ENCODE data around the gene AQP10.
"Not testable (repeated sequence)": the region's sequence is repeated elsewhere in the genome, so short reads cannot be mapped to it uniquely, and the experiment has no call there.

AQP10 gene

GRCh38 chr1:154327466-154328317 is 6.8 kb downstream of the AQP10 start:
- Histone ChIP-seq H3K36me3 (replicated peaks) (peaks cover 26% of the 10 kb centered on the region), H3K4me1 (peaks cover 6% of the 10 kb centered on the region), H3K9me3 (no peaks in the 10 kb centered on the region), H3K27me3 (ENCODE audit: low read depth) (no peaks in the 10 kb centered on the region), H3K4me3 (no peak overlapping the region)
- DNase-seq (ENCODE audit: low spot score in 2 of 2): no peak
- in situ Hi-C loops (cut with MboI; ENCODE audit: low sequenced_read_pairs): no loop called here

- DNase-seq (ENCODE audit: low spot score in 2 of 2): no peak
- Histone ChIP-seq H3K27me3 (ENCODE audit: low read depth) (no peaks in the 10 kb centered on the region), H3K36me3 (replicated peaks) (peaks cover 29% of the 10 kb centered on the region), H3K4me1 (peaks cover 6% of the 10 kb centered on the region), H3K4me3 (no peak overlapping the region), H3K9me3 (no peaks in the 10 kb centered on the region)
- in situ Hi-C loops (cut with MboI; ENCODE audit: low sequenced_read_pairs): no loop called here
Observed at GRCh38 chr1:154328318-154329151, 7.6 kb downstream of the AQP10 start.

- Histone ChIP-seq H3K27me3 (ENCODE audit: low read depth) (no peaks in the 10 kb centered on the region), H3K36me3 (replicated peaks) (peaks cover 34% of the 10 kb centered on the region), H3K4me1 (peaks cover 6% of the 10 kb centered on the region), H3K9me3 (no peaks in the 10 kb centered on the region), H3K4me3 (no peak overlapping the region)
- in situ Hi-C loops (cut with MboI; ENCODE audit: low sequenced_read_pairs): no loop called here
- DNase-seq (ENCODE audit: low spot score in 2 of 2): no peak
Observed at GRCh38 chr1:154329152-154329521, 8.2 kb downstream of the AQP10 start.

GRCh38 chr1:154329551-154330131 is 8.7 kb downstream of the AQP10 start:
- Histone ChIP-seq H3K27me3 (ENCODE audit: low read depth) (no peaks in the 10 kb centered on the region), H3K36me3 (replicated peaks) (peaks cover 39% of the 10 kb centered on the region), H3K9me3 (no peaks in the 10 kb centered on the region), H3K4me3 (no peak overlapping the region), H3K4me1 (peaks cover 6% of the 10 kb centered on the region)
- in situ Hi-C loops (cut with MboI; ENCODE audit: low sequenced_read_pairs): loop anchor here (5.0 to 10.0 kb wide), 2 partner anchors 52 to 145 kb away; no protein-coding TSS in a partner anchor
- no peak for DNase-seq (ENCODE audit: low spot score in 2 of 2)

- H3K9me3 ChIP-seq: no peaks in the 10 kb centered on the region
- peaks cover 6% of the 10 kb centered on the region for H3K4me1 ChIP-seq
Observed at GRCh38 chr1:154330669-154331068, 9.8 kb downstream of the AQP10 start.

GRCh38 chr1:154334079-154335024 is 13.5 kb downstream of the AQP10 start:
- H3K36me3 ChIP-seq (replicated peaks): peaks cover 70% of the 10 kb centered on the region
- H3K9me3 ChIP-seq: no peaks in the 10 kb centered on the region
- no peak for DNase-seq (ENCODE audit: low spot score in 2 of 2)
- no peaks in the 10 kb centered on the region for H3K27me3 ChIP-seq (ENCODE audit: low read depth)
- no peaks in the 10 kb centered on the region for H3K4me1 ChIP-seq
- no peak overlapping the region for H3K4me3 ChIP-seq
- in situ Hi-C loops (cut with MboI; ENCODE audit: low sequenced_read_pairs): loop anchor here (5.0 to 10.0 kb wide), 2 partner anchors 57 to 150 kb away; no protein-coding TSS in a partner anchor

More at GRCh38 chr1:154330669-154331068, 9.8 kb downstream of the AQP10 start:
- no peak overlapping the region for H3K4me3 ChIP-seq
- H3K36me3 ChIP-seq (replicated peaks): peaks cover 48% of the 10 kb centered on the region
- no peak for DNase-seq (ENCODE audit: low spot score in 2 of 2)
- in situ Hi-C loops (cut with MboI; ENCODE audit: low sequenced_read_pairs): loop anchor here (5.0 to 10.0 kb wide), 2 partner anchors 53 to 146 kb away; no protein-coding TSS in a partner anchor
- no peaks in the 10 kb centered on the region for H3K27me3 ChIP-seq (ENCODE audit: low read depth)

GRCh38 chr1:154335025-154335714 is 14.3 kb downstream of the AQP10 start:
- Histone ChIP-seq H3K9me3 (no peaks in the 10 kb centered on the region), H3K4me1 (no peaks in the 10 kb centered on the region), H3K36me3 (replicated peaks) (peaks cover 77% of the 10 kb centered on the region), H3K27me3 (ENCODE audit: low read depth) (no peaks in the 10 kb centered on the region), H3K4me3 (no peak overlapping the region)
- peak; percentile 69 to 88 for DNase-seq (ENCODE audit: low spot score in 2 of 2)
- in situ Hi-C loops (cut with MboI; ENCODE audit: low sequenced_read_pairs): loop anchor here (10.0 kb wide), 1 partner anchor 150 kb away; no protein-coding TSS in a partner anchor

- H3K27me3 ChIP-seq (ENCODE audit: low read depth): no peaks in the 10 kb centered on the region
- peaks cover 74% of the 10 kb centered on the region for H3K36me3 ChIP-seq (replicated peaks)
- H3K4me3 ChIP-seq: no peak overlapping the region
- H3K9me3 ChIP-seq: no peaks in the 10 kb centered on the region
- DNase-seq (ENCODE audit: low spot score in 2 of 2): no peak
- in situ Hi-C loops (cut with MboI; ENCODE audit: low sequenced_read_pairs): loop anchor here (10.0 kb wide), 1 partner anchor 153 kb away; no protein-coding TSS in a partner anchor
- H3K4me1 ChIP-seq: no peaks in the 10 kb centered on the region
Observed at GRCh38 chr1:154337253-154337894, 16.5 kb downstream of the AQP10 start.

- H3K4me3 ChIP-seq: no peak overlapping the region
- in situ Hi-C loops (cut with MboI; ENCODE audit: low sequenced_read_pairs): loop anchor here (10.0 kb wide), 1 partner anchor 154 kb away; no protein-coding TSS in a partner anchor
- no peaks in the 10 kb centered on the region for H3K9me3 ChIP-seq
- H3K27me3 ChIP-seq (ENCODE audit: low read depth): no peaks in the 10 kb centered on the region
- DNase-seq (ENCODE audit: low spot score in 2 of 2): no peak
- H3K36me3 ChIP-seq (replicated peaks): peaks cover 82% of the 10 kb centered on the region
- no peaks in the 10 kb centered on the region for H3K4me1 ChIP-seq
Observed at GRCh38 chr1:154338875-154339274, 18.0 kb downstream of the AQP10 start.

- H3K4me1 ChIP-seq; H3K27me3 ChIP-seq (ENCODE audit: low read depth); H3K4me3 ChIP-seq; H3K9me3 ChIP-seq; in situ Hi-C loops (cut with MboI; ENCODE audit: low sequenced_read_pairs); DNase-seq (ENCODE audit: low spot score in 2 of 2): not testable (repeated sequence)
- H3K36me3 ChIP-seq (replicated peaks): peaks cover 85% of the 10 kb centered on the region
Observed at GRCh38 chr1:154341366-154341765, 20.5 kb downstream of the AQP10 start.

- Histone ChIP-seq H3K36me3 (replicated peaks) (peaks cover 92% of the 10 kb centered on the region), H3K27me3 (ENCODE audit: low read depth) (no peaks in the 10 kb centered on the region), H3K4me1 (no peaks in the 10 kb centered on the region), H3K4me3 (no peak overlapping the region), H3K9me3 (no peaks in the 10 kb centered on the region)
- no peak for DNase-seq (ENCODE audit: low spot score in 2 of 2)
- in situ Hi-C loops (cut with MboI; ENCODE audit: low sequenced_read_pairs): no loop called here
Observed at GRCh38 chr1:154342132-154342531, 21.2 kb downstream of the AQP10 start.
